Activated naive CD4-positive, alpha-beta T cell treated with anti-CD3 and anti-CD28 coated beads, Interleukin-2, amount 10 ng/mL, durations not matched to agents 7 days and 5 days (primary cell): ENCODE measurements around the gene TMEM101.
"Not testable (repeated sequence)": the region's sequence is repeated elsewhere in the genome, so short reads cannot be mapped to it uniquely, and the experiment has no call there.

Source experiments
- CTCF ChIA-PET: fragments of 350-600 bp; sonication (Branson Sonifier 250); formaldehyde crosslinking; loops from one replicate; lab custom pipeline; 2021; ENCODE audit warnings: antibody characterized with exemption; lab: Charles Lee
- DNase-seq: peaks from one replicate; pipeline ENCODE4 v3.0.0-alpha.2; 2020
- H3K27ac Mint-ChIP-seq: one replicate; pipeline ENCODE4 v1.8.0; 2021; ENCODE audit warnings: mild to moderate bottlenecking, moderate library complexity, mixed read lengths
- H3K27me3 Mint-ChIP-seq: one replicate; pipeline ENCODE4 v1.8.0; 2021; ENCODE audit warnings: mild to moderate bottlenecking, mixed read lengths
- H3K36me3 Mint-ChIP-seq: one replicate; pipeline ENCODE4 v1.8.0; 2021; ENCODE audit warnings: mixed read lengths
- H3K4me1 Mint-ChIP-seq: one replicate; pipeline ENCODE4 v1.8.0; 2021; ENCODE audit warnings: mixed read lengths
- H3K4me3 Mint-ChIP-seq: one replicate; pipeline ENCODE4 v1.8.0; 2021; ENCODE audit warnings: mild to moderate bottlenecking, moderate library complexity, mixed read lengths
- H3K9me3 Mint-ChIP-seq: one replicate; pipeline ENCODE4 v1.8.0; 2021; ENCODE audit warnings: mixed read lengths

Gene TMEM101

GRCh38 chr17:44000141-44000860, 14.5 kb downstream of the TMEM101 start:
- H3K4me1 Mint-ChIP-seq, result peaks cover 6% of the 10 kb centered on the region
- no peak overlapping the region for H3K4me3 Mint-ChIP-seq
- no peaks in the 10 kb centered on the region for H3K36me3 Mint-ChIP-seq
- H3K27me3 Mint-ChIP-seq, result peaks cover 37% of the 10 kb centered on the region
- DNase-seq, result no peak
- CTCF ChIA-PET, result interaction anchor here (1.0 kb wide), 1 partner anchor 90 kb away, joined by 4 read pairs; no protein-coding TSS in a partner anchor
- H3K27ac Mint-ChIP-seq, result no peak overlapping the region
- no peaks in the 10 kb centered on the region for H3K9me3 Mint-ChIP-seq

GRCh38 chr17:43999024-43999423, 15.7 kb downstream of the TMEM101 start:
- no peaks in the 10 kb centered on the region for H3K9me3 Mint-ChIP-seq
- H3K36me3 Mint-ChIP-seq, result no peaks in the 10 kb centered on the region
- no peak overlapping the region for H3K4me3 Mint-ChIP-seq
- DNase-seq, result no peak
- CTCF ChIA-PET, result interaction anchor here (0.9 to 2.3 kb wide), 4 partner anchors 10 to 121 kb away, joined by 3 to 9 read pairs (median 4); no protein-coding TSS in a partner anchor
- no peak overlapping the region for H3K27ac Mint-ChIP-seq
- peaks cover under 1% of the 10 kb centered on the region for H3K4me1 Mint-ChIP-seq
- H3K27me3 Mint-ChIP-seq, result peaks cover 24% of the 10 kb centered on the region

- CTCF ChIA-PET, result interaction anchor here (0.9 to 2.3 kb wide), 7 partner anchors 10 to 120 kb away, joined by 3 to 9 read pairs (median 3); no protein-coding TSS in a partner anchor
- Mint-ChIP-seq H3K27me3 (peaks cover 19% of the 10 kb centered on the region), H3K4me3 (no peak overlapping the region), H3K9me3 (no peaks in the 10 kb centered on the region), H3K4me1 (no peaks in the 10 kb centered on the region), H3K36me3 (no peaks in the 10 kb centered on the region), H3K27ac (no peak overlapping the region)
- no peak for DNase-seq
Observed at GRCh38 chr17:43998552-43998951, 16.2 kb downstream of the TMEM101 start.

GRCh38 chr17:43997180-43997579, 17.6 kb downstream of the TMEM101 start:
- CTCF ChIA-PET, result interaction anchor here (1.3 to 2.3 kb wide), 5 partner anchors 36 to 119 kb away, joined by 3 to 9 read pairs (median 4); no protein-coding TSS in a partner anchor
- DNase-seq, H3K36me3 Mint-ChIP-seq, H3K27ac Mint-ChIP-seq, H3K4me1 Mint-ChIP-seq, H3K4me3 Mint-ChIP-seq, H3K9me3 Mint-ChIP-seq: not testable (repeated sequence)
- H3K27me3 Mint-ChIP-seq, result peaks cover 21% of the 10 kb centered on the region

GRCh38 chr17:43995150-43995471, 19.7 kb downstream of the TMEM101 start:
- H3K27me3 Mint-ChIP-seq, result peaks cover 12% of the 10 kb centered on the region
- no peak for DNase-seq
- CTCF ChIA-PET, result interaction anchor here (0.6 to 4.2 kb wide), 7 partner anchors 38 to 116 kb away, joined by 3 to 57 read pairs (median 4); partner anchors contain the start of genes MPP2 and PPY
- no peaks in the 10 kb centered on the region for H3K9me3 Mint-ChIP-seq
- H3K36me3 Mint-ChIP-seq, result no peaks in the 10 kb centered on the region
- H3K27ac Mint-ChIP-seq, result no peak overlapping the region
- H3K4me1 Mint-ChIP-seq, result no peaks in the 10 kb centered on the region
- no peak overlapping the region for H3K4me3 Mint-ChIP-seq

- Mint-ChIP-seq H3K4me3 (no peak overlapping the region), H3K27ac (no peak overlapping the region), H3K4me1 (no peaks in the 10 kb centered on the region), H3K27me3 (peaks cover 12% of the 10 kb centered on the region), H3K9me3 (no peaks in the 10 kb centered on the region), H3K36me3 (no peaks in the 10 kb centered on the region)
- CTCF ChIA-PET, result interaction anchor here (1.2 to 4.2 kb wide), 8 partner anchors 11 to 115 kb away, joined by 3 to 57 read pairs (median 6); partner anchors contain the start of gene PPY
- DNase-seq, result peak; percentile 76
Observed at GRCh38 chr17:43994272-43995149, 20.3 kb downstream of the TMEM101 start.

- peaks cover 24% of the 10 kb centered on the region for H3K27me3 Mint-ChIP-seq
- H3K36me3 Mint-ChIP-seq, result no peaks in the 10 kb centered on the region
- no peak overlapping the region for H3K27ac Mint-ChIP-seq
- no peaks in the 10 kb centered on the region for H3K4me1 Mint-ChIP-seq
- no peak overlapping the region for H3K4me3 Mint-ChIP-seq
- CTCF ChIA-PET, result interaction anchor here (4.2 kb wide), 2 partner anchors 48 to 113 kb away, joined by 32 to 57 read pairs; partner anchors contain the start of gene PPY
- no peaks in the 10 kb centered on the region for H3K9me3 Mint-ChIP-seq
- no peak for DNase-seq
Observed at GRCh38 chr17:43992641-43993040, 22.1 kb downstream of the TMEM101 start.

GRCh38 chr17:43988301-43988700, 26.5 kb downstream of the TMEM101 start:
- no peak for DNase-seq
- Mint-ChIP-seq H3K27ac (no peak overlapping the region), H3K4me3 (no peak overlapping the region), H3K9me3 (no peaks in the 10 kb centered on the region), H3K36me3 (no peaks in the 10 kb centered on the region), H3K27me3 (peaks cover 61% of the 10 kb centered on the region), H3K4me1 (peaks cover 14% of the 10 kb centered on the region)
- CTCF ChIA-PET, result interaction anchor here (1.6 to 2.2 kb wide), 2 partner anchors 44 to 110 kb away, joined by 6 read pairs; no protein-coding TSS in a partner anchor

GRCh38 chr17:43987131-43988021, 27.4 kb downstream of the TMEM101 start:
- H3K9me3 Mint-ChIP-seq, result no peaks in the 10 kb centered on the region
- peaks cover 61% of the 10 kb centered on the region for H3K27me3 Mint-ChIP-seq
- no peak overlapping the region for H3K4me3 Mint-ChIP-seq
- H3K36me3 Mint-ChIP-seq, result no peaks in the 10 kb centered on the region
- H3K4me1 Mint-ChIP-seq, result peaks cover 17% of the 10 kb centered on the region
- no peak overlapping the region for H3K27ac Mint-ChIP-seq
- CTCF ChIA-PET, result interaction anchor here (0.6 to 2.2 kb wide), 6 partner anchors 32 to 109 kb away, joined by 3 to 6 read pairs (median 3); no protein-coding TSS in a partner anchor
- DNase-seq, result no peak

GRCh38 chr17:43986225-43986981, 28.4 kb downstream of the TMEM101 start:
- no peak for DNase-seq
- CTCF ChIA-PET, result interaction anchor here (1.2 to 2.2 kb wide), 3 partner anchors 31 to 105 kb away, joined by 3 to 6 read pairs (median 3); no protein-coding TSS in a partner anchor
- H3K4me1 Mint-ChIP-seq, result peaks cover 17% of the 10 kb centered on the region
- H3K9me3 Mint-ChIP-seq, result no peaks in the 10 kb centered on the region
- H3K27ac Mint-ChIP-seq, result no peak overlapping the region
- H3K4me3 Mint-ChIP-seq, result no peak overlapping the region
- H3K27me3 Mint-ChIP-seq, result peaks cover 69% of the 10 kb centered on the region
- no peaks in the 10 kb centered on the region for H3K36me3 Mint-ChIP-seq

- DNase-seq, result no peak
- Mint-ChIP-seq H3K27ac (no peak overlapping the region), H3K4me3 (no peak overlapping the region)
Observed at GRCh38 chr17:43984521-43984920, 30.2 kb downstream of the TMEM101 start.

GRCh38 chr17:43983515-43984411, 31.0 kb downstream of the TMEM101 start:
- H3K36me3 Mint-ChIP-seq, result no peaks in the 10 kb centered on the region
- no peak overlapping the region for H3K27ac Mint-ChIP-seq
- peaks cover 17% of the 10 kb centered on the region for H3K4me1 Mint-ChIP-seq
- H3K9me3 Mint-ChIP-seq, result no peaks in the 10 kb centered on the region
- H3K4me3 Mint-ChIP-seq, result peak overlapping the region; percentile 40
- CTCF ChIA-PET, result interaction anchor here (2.0 kb wide), 2 partner anchors 10 to 40 kb away, joined by 6 to 7 read pairs; no protein-coding TSS in a partner anchor
- DNase-seq, result peak; percentile 37
- H3K27me3 Mint-ChIP-seq, result peaks cover 89% of the 10 kb centered on the region

More at GRCh38 chr17:43984521-43984920, 30.2 kb downstream of the TMEM101 start:
- Mint-ChIP-seq H3K9me3 (no peaks in the 10 kb centered on the region), H3K4me1 (peaks cover 17% of the 10 kb centered on the region), H3K36me3 (no peaks in the 10 kb centered on the region), H3K27me3 (peaks cover 85% of the 10 kb centered on the region)
- CTCF ChIA-PET, result interaction anchor here (0.7 to 2.0 kb wide), 2 partner anchors 9 to 74 kb away, joined by 3 to 6 read pairs; no protein-coding TSS in a partner anchor
